Measurements from ENCODE around the gene PPP1R2. TPM values are rescaled to one million over a fixed set of nuclear protein-coding genes. Genes with fewer than 3 reads are reported as not detected.
A peak's percentile ranks its signal among the peaks of the same experiment; 100 is the strongest.

PPP1R2 gene
- total and polyA plus RNA-seq, 2 of the 13 experiments (the other 11 are each of a cell fraction or from before 2014, with no cell fraction given): 36.5 to 86.5 TPM

GRCh38 chr3:195540027-195540426 lies 3.1 kb downstream of the PPP1R2 start:
- no peak for DNase-seq (ENCODE audit: low spot score)
- no peaks in the 10 kb centered on the region; a peak in 2 of 5 replicates for H3K36me3 ChIP-seq (replicated peaks in 1 of 2; ENCODE audit: control insufficient read depth in 1 of 2, insufficient read depth in 2 of 2, low read length in 2 of 2)
- peaks cover 49% of the 10 kb centered on the region for H3K4me1 ChIP-seq (ENCODE audit: insufficient read depth, low read length)
- in situ Hi-C loops (cut with HindIII; ENCODE audit: extremely low pct_ligation_motif_present, low pct_unique_long_range_greater_than_20kb) (no loop called here), intact Hi-C loops (cut with micrococcal nuclease; ENCODE audit: unreplicated experiment) (loop anchor here (5.0 to 10.0 kb wide), 2 partner anchors 268 to 1415 kb away; partner anchors contain the start of gene XXYLT1)
- ChIA-PET CTCF (ENCODE audit: low intra/inter-chr PET ratio, low total read pairs) (no interaction called here), POLR2A (no interaction called here)
- no peak for ATAC-seq
- 60% methylated on average over 8 of the region's 8 CpGs for WGBS (ENCODE audit: low lambda C conversion rate)
- peaks cover 75% of the 10 kb centered on the region for H3K79me2 ChIP-seq (ENCODE audit: insufficient read depth, low read length)
- BruUV-seq (replicated peaks): no TSS peak
- no peaks in the 10 kb centered on the region; a peak in 1 of 5 replicates for H3K27me3 ChIP-seq (ENCODE audit: control insufficient read depth in 1 of 2, insufficient read depth in 2 of 2, low read length in 2 of 2)
- peak overlapping the region; percentile 29 for H3K27ac ChIP-seq (ENCODE audit: extremely low read length, insufficient read depth, low read length)
- H3K4me2 ChIP-seq (ENCODE audit: low read depth, low read length): peak overlapping the region; percentile 84
- peak overlapping the region; percentile 90; the same call in 1 of the 2 replicates for H3K9ac ChIP-seq (ENCODE audit: insufficient read depth, low read depth, low read length)
- no peak for FAIRE-seq
- peak overlapping the region; percentile 6 to 87 (median 78); a peak in 4 of 6 replicates for H3K4me3 ChIP-seq (replicated peaks in 1 of 3; ENCODE audit: insufficient read depth in 1 of 3, low read depth in 2 of 3, low read length in 3 of 3)
- no peaks in the 10 kb centered on the region for H3K9me3 ChIP-seq (ENCODE audit: low read length)
- H4K20me1 ChIP-seq (ENCODE audit: insufficient read depth, low read length): peaks cover 39% of the 10 kb centered on the region
- H2AFZ ChIP-seq (ENCODE audit: low read length): no peak overlapping the region
- TF ChIP-seq ERF (CRISPR knock-in tag; IDR thresholded peaks at IDR 0.05) (no peak), ZNF576 (CRISPR knock-in tag; IDR thresholded peaks at IDR 0.05) (no peak), HNF4A (CRISPR knock-in tag; IDR thresholded peaks at IDR 0.05) (no peak), SATB2 (CRISPR knock-in tag; IDR thresholded peaks at IDR 0.05) (no peak), ZNF562 (CRISPR knock-in tag; IDR thresholded peaks at IDR 0.05; ENCODE audit: borderline replicate concordance) (no peak), SOX13 (IDR thresholded peaks at IDR 0.05) (no peak), SOX13 (CRISPR knock-in tag; conservative IDR thresholded peaks at IDR 0.05 in 1 of 2, IDR thresholded peaks at IDR 0.05 in 1 of 2) (no peak), ZNF318 (CRISPR knock-in tag; IDR thresholded peaks at IDR 0.05) (no peak), THRA (CRISPR knock-in tag; IDR thresholded peaks at IDR 0.05; ENCODE audit: borderline replicate concordance) (peak; percentile 38; the same call in 1 of the 2 replicates), KAT7 (CRISPR knock-in tag; IDR thresholded peaks at IDR 0.05; ENCODE audit: borderline replicate concordance) (no peak), ZNF451 (CRISPR knock-in tag; IDR thresholded peaks at IDR 0.05) (no peak), SMYD3 (CRISPR knock-in tag; IDR thresholded peaks at IDR 0.05) (no peak), SKI (IDR thresholded peaks at IDR 0.05; ENCODE audit: partially characterized antibody) (no peak), GFI1 (CRISPR knock-in tag; IDR thresholded peaks at IDR 0.05; ENCODE audit: borderline replicate concordance) (no peak), ZNF414 (CRISPR knock-in tag; IDR thresholded peaks at IDR 0.05) (no peak), KMT2A (CRISPR knock-in tag; IDR thresholded peaks at IDR 0.05) (no peak)
